HG03521 (cell line): Measurements from ENCODE around the gene SELENOF.
A peak's percentile ranks its signal among the peaks of the same experiment; 100 is the strongest.

Experiments used
- ATAC-seq: cut with Tn5 transposase; IDR thresholded peaks from one replicate; pipeline ENCODE4 v1.9.1; 2021; ENCODE audit warnings: mild to moderate bottlenecking, moderate library complexity; ENCODE audit not compliant: unreplicated experiment

The SELENOF gene

GRCh38 chr1:86913896-86914600, at the start of gene SELENOF:
TSS of gene SELENOF (minus strand) at chr1:86914126. CDS start at chr1:86914111, 15 bp downstream.
- ATAC-seq = peak; percentile 83

DNA sequence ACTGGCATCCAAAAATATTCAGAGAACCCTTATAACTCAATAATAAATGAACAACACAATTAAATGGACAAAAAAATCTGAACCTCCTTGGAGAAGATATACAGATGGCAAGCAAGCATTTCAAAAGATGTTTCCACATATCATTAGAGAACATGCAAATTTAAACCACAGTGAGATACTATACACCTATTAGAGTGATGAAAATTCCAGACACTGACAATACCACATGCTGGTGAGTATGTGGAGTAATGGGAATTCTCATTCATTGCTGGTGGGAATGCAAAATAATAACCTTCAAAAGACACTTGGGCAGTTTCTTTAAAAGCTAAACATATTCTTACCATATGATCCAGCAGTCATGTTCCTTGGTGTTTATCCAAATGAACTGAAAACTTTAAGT, 46.6 kb upstream of the SELENOF start:
- no peak for ATAC-seq

DNA sequence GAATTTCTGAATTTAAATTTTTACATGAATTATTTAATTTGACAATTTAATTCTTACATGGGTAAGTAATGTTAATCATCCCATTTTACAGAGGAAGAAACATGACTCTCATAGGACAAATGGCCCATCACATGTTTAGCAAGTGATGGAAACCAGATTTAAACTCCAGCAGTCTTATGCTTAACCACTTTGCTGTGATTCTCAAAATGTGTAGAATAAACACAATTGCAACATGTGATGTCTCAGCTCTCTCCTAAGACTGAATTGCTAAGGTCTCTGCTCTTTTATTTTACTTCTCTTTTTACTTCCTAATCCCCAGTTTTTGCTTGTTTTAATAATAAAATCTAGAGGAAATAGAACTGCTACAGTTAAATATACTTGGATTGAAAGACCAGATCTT, 43.3 kb upstream of the SELENOF start:
- no peak for ATAC-seq

GRCh38 chr1:86956221-86956620, 42.3 kb upstream of the SELENOF start:
- no peak for ATAC-seq

- no peak for ATAC-seq
Observed at GRCh38 chr1:86955678-86956077, 41.8 kb upstream of the SELENOF start.

DNA sequence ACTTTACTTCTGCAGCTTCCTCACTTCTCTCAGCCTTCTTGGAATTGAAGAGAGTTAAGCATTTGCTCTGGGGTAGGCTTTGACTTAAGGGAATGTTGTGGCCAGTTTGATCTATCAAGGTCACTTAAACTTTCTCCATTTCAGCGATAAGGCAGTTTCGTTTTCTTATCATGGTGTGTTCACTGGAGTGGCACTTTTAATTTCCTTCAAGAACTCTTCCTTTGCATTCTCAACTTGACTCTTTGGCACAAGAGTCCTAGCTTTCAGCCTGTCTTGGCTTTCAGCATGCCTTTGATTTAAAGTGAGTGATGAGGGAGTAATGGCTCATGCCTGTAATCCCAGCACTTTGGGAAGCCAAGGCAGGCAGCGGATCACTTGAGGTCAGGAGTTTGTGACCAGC, 39.2 kb upstream of the SELENOF start:
- no peak for ATAC-seq

- ATAC-seq = no peak
Observed at GRCh38 chr1:86951430-86951829, 37.5 kb upstream of the SELENOF start.

GRCh38 chr1:86950712-86951419, 36.9 kb upstream of the SELENOF start:
- no peak for ATAC-seq

GRCh38 chr1:86948212-86948611, 34.3 kb upstream of the SELENOF start:
- no peak for ATAC-seq

GRCh38 chr1:86942743-86943142, 28.8 kb upstream of the SELENOF start:
- ATAC-seq = no peak

DNA sequence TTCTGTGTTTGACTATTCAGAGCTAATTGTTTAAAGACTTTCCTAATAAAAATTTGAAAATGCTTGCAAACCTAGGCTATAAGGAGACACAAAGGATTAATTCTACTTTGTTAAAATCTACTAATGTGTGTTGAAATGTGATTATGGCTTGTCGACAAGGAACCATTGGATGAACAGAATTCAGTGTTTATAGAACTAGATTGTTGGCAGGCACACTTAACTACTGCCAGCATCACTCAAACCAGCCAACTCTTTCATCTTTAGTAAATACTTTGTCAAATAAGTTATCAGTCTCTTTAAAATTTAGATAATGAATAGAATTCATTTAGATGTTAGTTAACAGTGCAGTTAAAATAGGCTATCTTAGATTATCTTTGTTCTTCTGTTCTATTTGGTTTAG, 28.1 kb upstream of the SELENOF start:
- no peak for ATAC-seq

DNA sequence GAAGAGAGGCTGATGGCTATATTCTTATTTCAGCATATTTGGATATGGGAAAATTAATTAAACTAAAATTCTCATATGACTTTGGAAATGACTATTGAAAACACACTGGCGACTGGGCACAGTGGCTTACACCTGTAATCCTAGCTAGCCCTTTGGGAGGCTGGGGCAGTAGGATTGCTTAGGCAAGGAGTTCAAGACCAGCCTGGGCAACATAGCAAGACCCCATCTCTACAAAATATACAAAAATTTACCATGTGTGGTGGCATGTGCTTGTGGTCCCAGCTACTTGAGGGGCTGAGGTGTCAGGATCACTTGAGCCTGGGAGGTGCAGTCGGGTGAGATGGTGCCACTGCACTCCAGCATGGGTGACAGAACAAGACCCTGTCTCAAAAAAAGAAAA, 26.7 kb upstream of the SELENOF start:
- ATAC-seq = no peak

- no peak for ATAC-seq
Observed at GRCh38 chr1:86939406-86939805, 25.5 kb upstream of the SELENOF start.

DNA sequence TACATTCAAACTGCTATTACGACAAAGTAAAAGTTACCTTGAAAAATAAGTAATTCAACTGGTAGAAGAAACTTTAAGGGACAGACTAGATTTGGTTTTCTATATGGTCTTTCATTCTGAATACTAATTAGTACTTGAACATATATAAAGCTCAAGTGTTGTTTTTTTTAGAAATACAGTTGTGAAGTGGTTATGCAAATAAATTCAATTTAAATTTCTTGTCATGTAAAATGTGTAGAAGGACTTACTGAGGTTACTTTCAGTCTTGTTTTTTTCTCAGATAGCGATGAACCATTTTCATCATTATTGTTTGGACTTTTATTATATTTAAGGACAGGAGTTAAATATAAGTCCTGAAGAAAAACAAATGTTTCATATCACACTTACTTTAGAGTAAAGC, 24.9 kb upstream of the SELENOF start:
- ATAC-seq = no peak

DNA sequence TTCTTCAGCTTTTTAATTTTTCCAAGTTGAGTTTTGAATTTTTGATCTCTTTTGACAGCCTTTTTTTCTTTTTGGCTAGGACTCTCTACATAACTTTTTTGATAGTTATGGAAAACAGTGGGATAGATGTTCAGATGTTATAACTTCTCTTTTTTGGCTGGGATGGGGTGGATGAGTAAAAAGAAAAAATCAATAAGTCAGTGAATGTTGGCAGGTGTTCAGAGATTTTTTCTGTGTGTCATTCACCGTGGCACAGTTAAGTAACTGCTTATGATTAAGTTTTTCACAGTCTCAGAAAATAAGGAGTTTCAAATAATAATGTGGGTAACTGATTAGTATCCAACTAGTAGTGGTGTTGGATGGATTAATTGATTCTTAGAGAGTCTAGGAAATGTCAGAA, 24.5 kb upstream of the SELENOF start:
- ATAC-seq = no peak

DNA sequence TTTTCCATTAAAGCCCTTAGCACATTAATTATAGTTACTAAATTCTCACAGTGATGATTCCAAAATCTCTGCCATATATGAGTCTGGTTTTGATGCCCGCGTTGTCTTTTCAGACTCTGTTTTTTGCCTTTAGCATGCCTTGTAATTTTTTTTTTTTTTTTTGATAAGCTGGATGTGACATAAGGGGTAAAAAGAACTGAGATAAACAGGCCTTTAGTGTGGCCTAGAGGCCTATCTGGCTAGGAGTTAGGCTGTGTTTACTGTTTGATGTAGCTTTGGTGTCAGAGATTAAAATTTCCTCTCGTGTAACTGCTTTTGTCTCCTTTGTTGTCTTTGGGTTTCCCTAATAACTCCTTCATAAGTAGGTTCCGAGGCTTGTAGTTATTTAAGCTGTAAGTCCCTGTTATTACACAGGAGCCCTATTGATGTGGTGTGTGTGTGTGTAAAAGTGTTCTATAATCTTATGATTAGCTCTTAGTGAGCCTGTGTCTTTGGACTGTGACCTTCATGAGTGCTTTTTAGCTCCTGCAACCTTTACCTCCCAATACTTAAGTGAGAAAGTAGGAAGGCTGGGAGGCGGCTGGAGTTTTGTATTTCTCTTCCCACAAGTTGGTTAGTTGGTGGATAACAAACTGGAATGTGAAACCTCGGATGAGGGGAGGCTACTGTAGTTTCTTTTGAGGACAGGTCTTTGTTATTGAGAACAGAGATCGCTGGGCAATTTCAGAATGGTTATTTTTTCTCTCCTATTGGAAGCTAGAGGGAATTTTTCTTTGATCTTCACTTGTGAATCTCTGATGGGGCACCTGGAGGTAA, 19.8 kb upstream of the SELENOF start:
- no peak for ATAC-seq

DNA sequence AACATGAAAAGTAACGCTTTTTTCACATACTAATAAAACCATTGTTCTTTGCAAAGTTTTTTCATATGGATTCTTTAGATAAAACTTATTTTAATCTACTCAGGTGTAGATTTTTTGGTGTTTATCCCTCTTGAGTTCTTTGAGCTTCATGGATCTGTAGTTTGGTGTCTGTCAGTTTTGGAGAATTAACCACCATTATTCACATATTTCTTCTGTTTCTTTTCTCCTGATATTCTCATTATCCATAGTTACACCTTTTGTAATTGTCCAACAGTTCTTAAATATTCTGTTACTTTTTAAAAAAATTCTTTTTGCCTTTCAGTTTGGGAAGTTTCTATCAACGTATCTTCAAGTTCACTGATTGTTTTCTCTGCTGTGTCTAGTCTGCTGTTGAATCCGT, 19.1 kb upstream of the SELENOF start:
- ATAC-seq = no peak

DNA sequence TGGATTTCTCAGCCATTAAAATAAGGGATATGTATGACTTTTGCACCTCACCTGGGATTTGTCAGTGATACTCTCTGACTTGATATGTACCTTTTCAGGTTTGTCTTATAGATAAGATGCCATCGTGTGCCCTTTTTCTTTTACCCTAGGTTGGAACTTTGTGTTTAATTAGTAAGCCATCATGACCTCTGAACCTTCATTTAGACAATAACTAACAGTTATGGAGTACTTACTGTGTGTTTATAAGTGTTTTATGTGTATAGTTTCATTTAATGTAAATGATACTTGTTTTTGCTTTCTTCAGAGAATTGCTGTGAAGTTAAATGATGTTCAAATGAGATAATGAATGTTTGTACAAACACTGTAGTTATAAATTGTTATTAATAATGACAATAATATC, 14.9 kb upstream of the SELENOF start:
- no peak for ATAC-seq

DNA sequence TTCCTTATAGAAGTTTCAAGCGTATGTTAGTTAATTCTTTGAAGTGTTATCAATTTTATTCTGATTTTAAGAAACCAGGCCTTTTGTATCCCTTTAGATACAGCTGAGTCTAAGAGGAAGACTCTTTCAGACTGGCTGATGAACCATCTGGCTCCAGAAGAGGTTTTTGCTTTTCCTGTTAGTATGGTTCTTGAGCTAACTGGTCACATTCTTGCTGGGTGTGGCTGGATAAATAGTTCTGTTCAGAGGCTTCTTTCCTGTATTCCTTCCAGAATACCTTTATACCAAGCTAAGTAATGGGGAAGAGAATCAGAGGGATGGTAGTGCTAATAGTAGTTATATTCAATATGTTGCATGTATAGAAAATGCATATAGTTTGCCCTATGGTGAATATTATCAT, 13.0 kb upstream of the SELENOF start:
- ATAC-seq = no peak

DNA sequence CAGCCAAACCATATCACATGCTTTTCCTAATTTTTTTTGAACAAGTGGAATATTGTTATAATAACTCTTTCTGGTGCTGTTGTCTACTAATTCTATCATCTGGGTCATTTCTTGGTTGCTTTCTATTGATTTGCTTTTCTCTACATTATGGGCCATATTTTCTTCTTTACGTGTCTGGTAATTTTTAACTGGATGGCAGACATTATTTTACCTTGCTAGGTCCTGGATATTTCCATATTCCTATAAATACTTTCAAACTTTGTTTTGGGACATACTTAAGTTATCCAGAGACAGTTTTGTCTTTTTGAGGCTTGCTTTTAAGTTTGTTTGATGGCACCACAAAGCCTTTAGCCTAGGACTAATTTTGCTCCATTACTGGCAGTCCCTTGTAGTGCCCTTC, 11.8 kb upstream of the SELENOF start:
- no peak for ATAC-seq

DNA sequence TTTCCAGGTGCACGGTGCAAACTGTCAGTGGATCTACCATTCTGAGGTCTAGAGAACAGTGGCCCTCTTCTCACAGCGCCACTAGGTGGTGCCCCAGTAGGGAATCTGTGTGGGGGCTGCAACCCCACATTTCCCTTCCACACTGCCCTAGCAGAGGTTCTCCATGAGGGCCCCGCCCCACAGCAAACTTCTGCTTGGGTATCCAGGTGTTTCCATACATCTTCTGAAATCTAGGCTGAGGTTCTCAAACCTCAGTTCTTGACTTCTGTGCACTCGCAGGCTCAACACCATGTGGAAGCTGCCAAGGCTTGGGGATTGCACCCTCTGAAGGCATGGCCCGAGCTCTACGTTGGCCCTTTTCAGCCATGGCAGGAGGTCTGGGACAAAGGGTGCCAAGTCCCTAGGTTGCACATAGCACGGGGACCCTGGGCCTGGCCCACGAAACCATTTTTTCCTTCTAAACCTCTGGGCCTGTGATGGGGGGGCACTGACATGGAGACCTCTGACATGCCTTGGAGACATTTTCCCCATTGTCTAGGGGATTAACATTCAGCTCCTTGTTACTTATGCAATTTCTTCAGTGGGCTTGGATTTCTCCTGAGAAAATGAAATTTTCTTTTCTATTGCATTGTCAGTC, 10.5 kb upstream of the SELENOF start:
- no peak for ATAC-seq
